A549 (cell line): Measurements from ENCODE around the gene ATP8B4. TPM values are rescaled to one million over a fixed set of nuclear protein-coding genes. Genes with fewer than 3 reads are reported as not detected.
A peak's percentile ranks its signal among the peaks of the same experiment; 100 is the strongest.

ENCODE experiments used
- ATAC-seq, 2 experiments: fragments of 200-7000 bp in 1 of 2; fragments of >200 bp in 1 of 2; cut with Nextera tagmentation in 1 of 2; cut with Tn5 transposase in 1 of 2; 3 replicates each; pipeline versions ENCODE4 v1.8.0 to v1.9.1; 2018 to 2020; ENCODE audit warnings: mild to moderate bottlenecking in 1 of 2, moderate library complexity in 1 of 2
- CTCF ChIA-PET: fragments of 300-600 bp; sonication (Branson Sonifier 250); formaldehyde crosslinking; extraction: SDS; loops from one replicate; lab custom pipeline; 2021; ENCODE audit warnings: antibody characterized with exemption, inconsistent platforms; lab: Yijun Ruan, JAX
- POLR2A ChIA-PET: fragments of 350-600 bp; formaldehyde crosslinking; extraction: SDS; loops from one replicate; lab custom pipeline; 2021; ENCODE audit warnings: antibody characterized with exemption, inconsistent platforms; lab: Yijun Ruan, JAX
- DNase-seq, 2 experiments: peaks; one replicate each; pipeline versions ENCODE4 v3.0.0 to v3.0.0-alpha.2; 2011 to 2016; ENCODE audit warnings: low read depth in 1 of 2, low spot score in 1 of 2
- FAIRE-seq: peaks from 2 replicates; lab custom pipeline; 2011; peaks lifted over from hg19 to GRCh38; lab: Jason Lieb, UNC
- H3K27ac ChIP-seq, 2 experiments: fragments of >200 bp; sonication (Bioruptor Twin); formaldehyde crosslinking; 3 replicates each; pipeline ENCODE4 v1.5.1; 2016 to 2017
- H3K4me1 ChIP-seq: fragments of >200 bp; sonication (Bioruptor Twin); formaldehyde crosslinking; 3 replicates; pipeline ENCODE4 v1.6.1; 2016
- H3K4me2 ChIP-seq: fragments of >200 bp; sonication (Bioruptor Twin); formaldehyde crosslinking; 3 replicates; pipeline ENCODE4 v1.6.1; 2016
- H3K4me3 ChIP-seq: fragments of >200 bp; sonication (Bioruptor Twin); formaldehyde crosslinking; 3 replicates; pipeline ENCODE4 v1.5.1; 2016
- H3K9me3 ChIP-seq: fragments of >200 bp; sonication (Bioruptor Twin); formaldehyde crosslinking; 3 replicates; pipeline ENCODE4 v1.6.1; 2016
- BCL3 ChIP-seq: fragments of >200 bp; sonication (Bioruptor Twin); formaldehyde crosslinking; IDR thresholded peaks from 3 replicates; pipeline ENCODE4 v1.6.1; 2016
- BHLHE40 ChIP-seq: IDR thresholded peaks from 2 replicates; pipeline ENCODE4 v1.6.1; 2012; ENCODE audit warnings: low read depth, low read length, inconsistent platforms
- CBX2 ChIP-seq: fragments of 200-600 bp; sonication (generic); IDR thresholded peaks from 2 replicates; pipeline ENCODE4 v1.6.1; 2016; ENCODE audit warnings: low read depth, mild to moderate bottlenecking, borderline replicate concordance
- CEBPB ChIP-seq, 2 experiments: fragments of >200 bp in 1 of 2; sonication (Bioruptor Twin) in 1 of 2; formaldehyde crosslinking in 1 of 2; IDR thresholded peaks; 2 replicates each; pipeline ENCODE4 v1.6.1; 2012 to 2016
- ELK1 ChIP-seq: fragments of 150-350 bp; IDR thresholded peaks from 2 replicates; pipeline ENCODE4 v1.6.1; 2014; ENCODE audit warnings: low read depth, mild to moderate bottlenecking, low read length
- FOSB ChIP-seq: fragments of 250-450 bp; sonication (Bioruptor Pico); IDR thresholded peaks from 2 replicates; pipeline ENCODE4 v1.5.0; 2020; ENCODE audit warnings: mild to moderate bottlenecking, moderate library complexity
- FOXS1 ChIP-seq: fragments of 250-450 bp; sonication (Bioruptor Pico); IDR thresholded peaks from 2 replicates; pipeline ENCODE4 v1.5.0; 2020; ENCODE audit warnings: mild to moderate bottlenecking, moderate library complexity
- JUN ChIP-seq, 2 experiments: fragments of >200 bp; sonication (Bioruptor Twin); formaldehyde crosslinking; IDR thresholded peaks; 2 replicates in 1 of 2; 3 replicates in 1 of 2; pipeline ENCODE4 v1.6.1; 2016 to 2017
- KDM1A ChIP-seq: fragments of 200-600 bp; sonication (generic); IDR thresholded peaks from 2 replicates; pipeline ENCODE4 v1.6.1; 2016; ENCODE audit warnings: low read depth, mild to moderate bottlenecking
- MAX ChIP-seq: IDR thresholded peaks from 2 replicates; pipeline ENCODE4 v1.6.1; 2012
- NFE2L2 ChIP-seq: fragments of 150-350 bp; conservative IDR thresholded peaks from 2 replicates; pipeline ENCODE4 v1.6.1; 2014; ENCODE audit warnings: low read length
- NR3C1 ChIP-seq: fragments of >200 bp; sonication (Bioruptor Twin); formaldehyde crosslinking; IDR thresholded peaks from 3 replicates; pipeline ENCODE4 v1.6.1; 2017
- POLR2AphosphoS2 ChIP-seq: conservative IDR thresholded peaks from 2 replicates; pipeline ENCODE4 v1.6.1; 2012; ENCODE audit warnings: low read length, improper control_type of control experiment, inconsistent platforms
- RCOR1 ChIP-seq: fragments of 150-350 bp; IDR thresholded peaks from 2 replicates; pipeline ENCODE4 v1.6.1; 2014; ENCODE audit warnings: antibody characterized with exemption, low read length, low read depth
- RFX5 ChIP-seq: fragments of 450-650 bp; IDR thresholded peaks from 2 replicates; pipeline ENCODE4 v1.7.1; 2014; ENCODE audit warnings: antibody characterized with exemption, mild to moderate bottlenecking, moderate library complexity
- SMC3 ChIP-seq: fragments of >200 bp; sonication (Bioruptor Twin); formaldehyde crosslinking; IDR thresholded peaks from 3 replicates; pipeline ENCODE4 v1.6.1; 2018; ENCODE audit warnings: inconsistent platforms
- TFCP2L1 ChIP-seq: fragments of 250-450 bp; sonication (Bioruptor Pico); IDR thresholded peaks from 2 replicates; pipeline ENCODE4 v1.5.0; 2021; ENCODE audit warnings: mild to moderate bottlenecking
- ZC3H11A ChIP-seq: fragments of 450-650 bp; IDR thresholded peaks from 2 replicates; pipeline ENCODE4 v1.6.1; 2014; ENCODE audit warnings: antibody characterized with exemption, mild to moderate bottlenecking
- ZNF302 ChIP-seq: fragments of 250-450 bp; sonication (Bioruptor Pico); IDR thresholded peaks from 2 replicates; pipeline ENCODE4 v1.9.0; 2021; ENCODE audit warnings: inconsistent platforms, mild to moderate bottlenecking, moderate library complexity
- WGBS: methylation state at CpG from one replicate; pipeline ENCODE4 v1.1.6; 2017; ENCODE audit errors: missing lambda C conversion rate; 5-methylcytosine and 5-hydroxymethylcytosine counted together
- polyA plus RNA-seq, 4 experiments: library from polyadenylated mRNA; depleted of rRNA in 3 of 4; stranded (reverse); fragments of >200 nt; fragmentation: RNase III in 1 of 4; extraction: RNeasy Plus Mini Kit Qiagen cat#74134 plus additional on column Dnase treatment in 1 of 4; gene quantifications; 2 replicates in 3 of 4; 3 replicates in 1 of 4; pipeline ENCODE4 v1.2.3, GENCODE V29; 2011 to 2017

Gene ATP8B4
- polyA plus RNA-seq, 2 of the 4 experiments (the other 2 are of a cell fraction), result 0.88 to 1.7 TPM

GRCh38 chr15:49934487-49934886 is 184.5 kb downstream of the ATP8B4 start:
- 69% methylated on average over 2 of the region's 2 CpGs for WGBS
- FAIRE-seq (no peak), DNase-seq (no peak)

GRCh38 chr15:49927189-49927861 is 191.7 kb downstream of the ATP8B4 start:
- no peak overlapping the region for H3K27ac ChIP-seq
- POLR2A ChIA-PET, result no interaction called here
- no peaks in the 10 kb centered on the region for H3K9me3 ChIP-seq
- DNase-seq (no peak), FAIRE-seq (no peak), ATAC-seq (no peak)
- no peaks in the 10 kb centered on the region for H3K4me1 ChIP-seq
- no peak overlapping the region for H3K4me3 ChIP-seq
- CTCF ChIA-PET, result interaction anchor here (1.5 kb wide), 1 partner anchor 11 kb away, joined by 3 read pairs; no protein-coding TSS in a partner anchor
- no peak for TF ChIP-seq RFX5
- no peak for TF ChIP-seq MAX
- TF ChIP-seq FOXS1 (CRISPR knock-in tag), result no peak
- TF ChIP-seq TFCP2L1 (CRISPR knock-in tag), result no peak
- TF ChIP-seq POLR2AphosphoS2, result no peak
- no peak for TF ChIP-seq KDM1A
- no peak for TF ChIP-seq NFE2L2
- no peak for TF ChIP-seq ELK1
- no peak for TF ChIP-seq ZC3H11A
- no peak for TF ChIP-seq BHLHE40
- TF ChIP-seq CBX2, result no peak
- TF ChIP-seq JUN (IDR thresholded peaks at IDR 0.05), result no peak
- no peak for TF ChIP-seq RCOR1
- TF ChIP-seq SMC3, result no peak
- no peak for TF ChIP-seq FOSB (CRISPR knock-in tag)
- TF ChIP-seq ZNF302, result no peak
- TF ChIP-seq NR3C1, result no peak
- no peak for TF ChIP-seq BCL3
- WGBS, result 50% methylated on average over 2 of the region's 2 CpGs
- H3K4me2 ChIP-seq, result no peak overlapping the region

More at GRCh38 chr15:49934487-49934886, 184.5 kb downstream of the ATP8B4 start:
- no peak for ATAC-seq
- H3K4me1 ChIP-seq, result no peaks in the 10 kb centered on the region
- no peak for TF ChIP-seq MAX
- TF ChIP-seq CEBPB (IDR thresholded peaks at IDR 0.05), result peak in 1 of 2 experiments; percentile 24; a peak in 1 of 4 replicates
- no peak for TF ChIP-seq POLR2AphosphoS2
- TF ChIP-seq, all 56 proteins: peak for 1
- Histone ChIP-seq H3K9me3 (no peaks in the 10 kb centered on the region), H3K4me2 (no peak overlapping the region), H3K4me3 (no peak overlapping the region), H3K27ac (no peak overlapping the region)
- ChIA-PET POLR2A (no interaction called here), CTCF (no interaction called here)

GRCh38 chr15:49926740-49927139 is 192.3 kb downstream of the ATP8B4 start:
- no peak for DNase-seq
- ATAC-seq, result no peak
- Histone ChIP-seq H3K4me1 (no peaks in the 10 kb centered on the region), H3K9me3 (no peaks in the 10 kb centered on the region)
- ChIA-PET POLR2A (no interaction called here), CTCF (interaction anchor here (1.5 kb wide), 1 partner anchor 10 kb away, joined by 3 read pairs; no protein-coding TSS in a partner anchor)
- TF ChIP-seq CEBPB (IDR thresholded peaks at IDR 0.05), result no peak
- TF ChIP-seq, all 56 proteins: peak for 0
- Histone ChIP-seq H3K27ac (no peak overlapping the region), H3K4me2 (no peak overlapping the region), H3K4me3 (no peak overlapping the region)
- WGBS, result 71% methylated on average over 3 of the region's 3 CpGs
- no peak for FAIRE-seq
